Astrocyte (in vitro differentiated cells and primary cell): ENCODE results near the gene USP21. TPM values are rescaled to one million over a fixed set of nuclear protein-coding genes. Genes with fewer than 3 reads are reported as not detected.

Experiments used
- DNase-seq: peaks from one replicate; pipeline ENCODE4 v3.0.0-alpha.2; 2010; ENCODE audit warnings: low read depth
- FAIRE-seq: peaks from 2 replicates; lab custom pipeline; 2011; peaks lifted over from hg19 to GRCh38; lab: Jason Lieb, UNC
- H2AFZ ChIP-seq: 2 replicates; pipeline ENCODE4 v1.6.0; 2012; ENCODE audit warnings: low read depth, low read length, inconsistent platforms
- H3K27ac ChIP-seq: 2 replicates; pipeline ENCODE4 v1.5.1; 2011; ENCODE audit warnings: low read depth, low read length, inconsistent platforms
- H3K27me3 ChIP-seq: 2 replicates; pipeline ENCODE4 v1.6.0; 2011; ENCODE audit warnings: low read length, inconsistent platforms; ENCODE audit not compliant: insufficient read depth
- H3K36me3 ChIP-seq: 2 replicates; pipeline ENCODE4 v1.5.1; 2011; ENCODE audit warnings: low read length, inconsistent platforms; ENCODE audit not compliant: insufficient read depth
- H3K4me1 ChIP-seq: 2 replicates; pipeline ENCODE4 v1.5.1; 2011; ENCODE audit warnings: low read length, inconsistent platforms; ENCODE audit not compliant: insufficient read depth
- H3K4me2 ChIP-seq: 2 replicates; pipeline ENCODE4 v1.6.0; 2012; ENCODE audit warnings: low read length, inconsistent platforms
- H3K4me3 ChIP-seq: 2 replicates; pipeline ENCODE4 v1.5.1; 2011; ENCODE audit warnings: low read depth, mild to moderate bottlenecking, low read length, inconsistent platforms; ENCODE audit not compliant: insufficient read depth
- H3K79me2 ChIP-seq: 2 replicates; pipeline ENCODE4 v1.6.0; 2012; ENCODE audit warnings: mild to moderate bottlenecking, low read length, inconsistent platforms; ENCODE audit not compliant: insufficient read depth
- H3K9ac ChIP-seq: 2 replicates; pipeline ENCODE4 v1.6.0; 2012; ENCODE audit warnings: mild to moderate bottlenecking, low read length, inconsistent platforms
- H3K9me3 ChIP-seq: 2 replicates; pipeline ENCODE4 v1.5.1; 2012; ENCODE audit warnings: low read depth, mild to moderate bottlenecking, low read length, inconsistent platforms; ENCODE audit not compliant: insufficient read depth
- H4K20me1 ChIP-seq: 2 replicates; pipeline ENCODE4 v1.6.0; 2012; ENCODE audit warnings: low read length, inconsistent platforms; ENCODE audit not compliant: insufficient read depth
- H3K27ac Mint-ChIP-seq: one replicate; pipeline ENCODE4 v1.8.0; 2021; ENCODE audit warnings: mild to moderate bottlenecking, mixed read lengths; ENCODE audit not compliant: unreplicated experiment
- H3K27me3 Mint-ChIP-seq: one replicate; pipeline ENCODE4 v1.8.0; 2021; ENCODE audit warnings: low read depth, mixed read lengths; ENCODE audit not compliant: unreplicated experiment
- H3K36me3 Mint-ChIP-seq: one replicate; pipeline ENCODE4 v1.8.0; 2021; ENCODE audit warnings: low read depth, mixed read lengths; ENCODE audit not compliant: unreplicated experiment
- H3K4me1 Mint-ChIP-seq: one replicate; pipeline ENCODE4 v1.8.0; 2021; ENCODE audit warnings: low read depth, mixed read lengths; ENCODE audit not compliant: unreplicated experiment
- H3K4me3 Mint-ChIP-seq: one replicate; pipeline ENCODE4 v1.8.0; 2021; ENCODE audit warnings: mild to moderate bottlenecking, moderate library complexity, mixed read lengths; ENCODE audit not compliant: unreplicated experiment
- H3K9me3 Mint-ChIP-seq: one replicate; pipeline ENCODE4 v1.8.0; 2021; ENCODE audit warnings: mild to moderate bottlenecking, mixed read lengths; ENCODE audit not compliant: unreplicated experiment
- EZH2 ChIP-seq: IDR thresholded peaks from 2 replicates; pipeline ENCODE4 v1.6.1; 2012; ENCODE audit warnings: mild to moderate bottlenecking, low read length, inconsistent platforms; ENCODE audit not compliant: insufficient read depth
- total RNA-seq: library from RNA; stranded (reverse); gene quantifications from 2 replicates; pipeline ENCODE4 v1.2.1, GENCODE V29; 2021
- TF ChIP-seq, protein P1 (sequence below): IDR thresholded peaks from 2 replicates; pipeline ENCODE4 v1.5.1; 2011; ENCODE audit warnings: low read depth, mild to moderate bottlenecking, inconsistent platforms, low read length, moderate library complexity; ENCODE audit not compliant: insufficient read depth

Gene USP21
- total RNA-seq, 1 donor from 2014 or later = 14.4 TPM

DNA sequence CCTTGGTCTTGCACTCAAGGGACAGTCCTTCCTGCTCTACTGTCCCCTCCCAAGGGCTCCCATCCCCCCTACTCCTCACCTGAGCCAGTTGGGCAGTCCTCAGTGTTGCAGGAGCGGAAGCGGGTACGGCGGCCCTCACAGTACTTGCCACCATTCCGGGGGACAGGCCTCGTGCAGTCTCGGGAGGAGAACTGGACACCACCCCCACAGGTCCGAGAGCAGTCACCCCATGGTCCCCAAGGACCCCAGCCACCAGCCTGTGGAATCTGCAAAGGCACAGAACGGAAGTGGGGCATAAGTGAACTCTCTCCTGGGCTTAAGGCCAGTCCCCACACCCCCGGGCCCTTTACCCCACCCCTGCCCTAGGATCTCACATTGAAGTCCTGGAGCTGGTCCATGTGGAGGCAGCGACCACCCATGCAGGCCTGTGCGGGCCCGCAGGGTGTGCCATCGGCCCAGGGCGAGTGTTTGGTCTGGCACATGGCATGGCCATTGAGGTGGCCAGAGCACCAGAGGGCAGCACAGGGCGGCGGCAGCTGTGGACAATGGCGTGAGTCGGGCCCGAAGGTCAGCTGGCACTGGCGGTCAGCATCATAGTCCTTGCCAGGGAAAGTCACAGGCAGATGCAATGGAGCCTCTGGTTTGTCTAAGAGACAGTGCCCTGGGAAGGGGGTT, 34.4 kb downstream of the USP21 start:
- Mint-ChIP-seq H3K9me3 (no peaks in the 10 kb centered on the region), H3K4me3 (no peak overlapping the region), H3K36me3 (no peaks in the 10 kb centered on the region), H3K27ac (no peak overlapping the region), H3K4me1 (peaks cover 12% of the 10 kb centered on the region), H3K27me3 (peaks cover 2% of the 10 kb centered on the region)
- H3K4me3 ChIP-seq = no peak overlapping the region
- H3K36me3 ChIP-seq = no peaks in the 10 kb centered on the region
- H3K79me2 ChIP-seq = no peaks in the 10 kb centered on the region
- peaks cover 20% of the 10 kb centered on the region for H3K4me1 ChIP-seq
- no peaks in the 10 kb centered on the region for H3K27me3 ChIP-seq
- no peaks in the 10 kb centered on the region for H4K20me1 ChIP-seq
- H3K9ac ChIP-seq = no peak overlapping the region
- H3K9me3 ChIP-seq = no peaks in the 10 kb centered on the region
- FAIRE-seq = no peak
- H2AFZ ChIP-seq = no peak overlapping the region
- DNase-seq = no peak
- no peak overlapping the region for H3K27ac ChIP-seq
- H3K4me2 ChIP-seq = no peak overlapping the region
- no peak for TF ChIP-seq EZH2
- TF ChIP-seq, protein P1, sequence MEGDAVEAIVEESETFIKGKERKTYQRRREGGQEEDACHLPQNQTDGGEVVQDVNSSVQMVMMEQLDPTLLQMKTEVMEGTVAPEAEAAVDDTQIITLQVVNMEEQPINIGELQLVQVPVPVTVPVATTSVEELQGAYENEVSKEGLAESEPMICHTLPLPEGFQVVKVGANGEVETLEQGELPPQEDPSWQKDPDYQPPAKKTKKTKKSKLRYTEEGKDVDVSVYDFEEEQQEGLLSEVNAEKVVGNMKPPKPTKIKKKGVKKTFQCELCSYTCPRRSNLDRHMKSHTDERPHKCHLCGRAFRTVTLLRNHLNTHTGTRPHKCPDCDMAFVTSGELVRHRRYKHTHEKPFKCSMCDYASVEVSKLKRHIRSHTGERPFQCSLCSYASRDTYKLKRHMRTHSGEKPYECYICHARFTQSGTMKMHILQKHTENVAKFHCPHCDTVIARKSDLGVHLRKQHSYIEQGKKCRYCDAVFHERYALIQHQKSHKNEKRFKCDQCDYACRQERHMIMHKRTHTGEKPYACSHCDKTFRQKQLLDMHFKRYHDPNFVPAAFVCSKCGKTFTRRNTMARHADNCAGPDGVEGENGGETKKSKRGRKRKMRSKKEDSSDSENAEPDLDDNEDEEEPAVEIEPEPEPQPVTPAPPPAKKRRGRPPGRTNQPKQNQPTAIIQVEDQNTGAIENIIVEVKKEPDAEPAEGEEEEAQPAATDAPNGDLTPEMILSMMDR = no peak

DNA sequence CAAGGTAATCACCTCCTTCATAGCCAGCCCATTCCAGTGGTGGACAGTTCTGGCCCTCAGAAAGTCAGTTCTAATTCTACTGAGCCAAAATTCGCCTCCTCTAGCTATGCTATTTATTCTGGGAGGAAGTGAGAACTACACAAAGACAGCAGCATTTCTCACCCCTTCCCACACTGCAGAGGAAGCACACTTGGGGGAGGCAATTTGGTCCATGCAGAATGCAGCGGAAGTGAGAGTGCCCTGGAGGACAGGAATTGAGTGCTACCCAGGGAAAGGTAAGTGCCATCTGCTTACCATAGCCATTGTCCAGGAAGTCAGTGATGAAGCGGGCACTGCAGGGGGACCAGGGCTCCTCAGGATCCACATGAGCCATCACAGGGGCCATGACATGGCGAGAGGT, 35.9 kb downstream of the USP21 start:
- H3K9me3 Mint-ChIP-seq = no peaks in the 10 kb centered on the region

More for the DNA sequence above, 35.9 kb downstream of the USP21 start:
- H3K27me3 ChIP-seq = no peaks in the 10 kb centered on the region
- no peak overlapping the region for H3K27ac ChIP-seq
- Mint-ChIP-seq H3K27ac (no peak overlapping the region), H3K4me3 (no peak overlapping the region), H3K27me3 (peaks cover 2% of the 10 kb centered on the region), H3K36me3 (no peaks in the 10 kb centered on the region), H3K4me1 (peaks cover 20% of the 10 kb centered on the region)
- no peak for TF ChIP-seq EZH2
- TF ChIP-seq, protein P1 = no peak
- H2AFZ ChIP-seq = no peak overlapping the region
- DNase-seq (no peak), FAIRE-seq (no peak)
- H3K4me3 ChIP-seq = no peak overlapping the region
- peaks cover 20% of the 10 kb centered on the region for H3K4me1 ChIP-seq
- no peaks in the 10 kb centered on the region for H3K36me3 ChIP-seq
- H3K4me2 ChIP-seq = no peak overlapping the region
- no peak overlapping the region for H3K9ac ChIP-seq
- no peaks in the 10 kb centered on the region for H3K9me3 ChIP-seq
- H4K20me1 ChIP-seq = no peaks in the 10 kb centered on the region
- no peaks in the 10 kb centered on the region for H3K79me2 ChIP-seq
